ENCODE data around the gene SSBP3. TPM values are rescaled to one million over a fixed set of nuclear protein-coding genes. Genes with fewer than 3 reads are reported as not detected.

Gene SSBP3
- total and polyA plus RNA-seq, 2 experiments from 2014 or later, result 6.2 to 19.9 TPM

GRCh38 chr1:54199765-54200518 lies 206.3 kb downstream of the SSBP3 start, which contains the start of the genes CYB5RL and MRPL37:
TSS of gene CYB5RL (minus strand) at chr1:54200030. CDS start at chr1:54195616, 4,414 bp downstream.
TSS of gene MRPL37 (plus strand) at chr1:54200167. CDS start at chr1:54200244, 77 bp downstream.
- Histone ChIP-seq H3K9ac (peak within 1 kb of the TSS; percentile 93), H3K9me3 (ENCODE audit: low read depth) (no peaks in the 10 kb centered on the region), H3K79me2 (ENCODE audit: insufficient read depth) (peaks cover 52% of the 10 kb centered on the region), H4K20me1 (ENCODE audit: insufficient read depth) (no peaks in the 10 kb centered on the region), H3F3A (ENCODE audit: insufficient read depth) (no peaks in the 10 kb centered on the region), H3K27ac (peak within 1 kb of the TSS; percentile 49), H3K27me3 (replicated peaks; ENCODE audit: insufficient read depth) (no peaks in the 10 kb centered on the region), H2AFZ (peak within 1 kb of the TSS; percentile 90), H3K36me3 (ENCODE audit: low read depth) (no peaks in the 10 kb centered on the region; the same call in 1 of the 2 replicates), H3K4me2 (ENCODE audit: unreplicated experiment) (peak within 1 kb of the TSS; percentile 89), H3K9me2 (ENCODE audit: insufficient read depth) (no peaks in the 10 kb centered on the region), H3K4me1 (ENCODE audit: insufficient read depth) (peaks cover 11% of the 10 kb centered on the region), H3K4me3 (peak within 1 kb of the TSS; percentile 98)
- DNase-seq, result peak; percentile 96
- no peak for TF ChIP-seq EZH2phosphoT487 (IDR thresholded peaks at IDR 0.05; ENCODE audit: insufficient read depth, low read depth)
- TF ChIP-seq EZH2 (IDR thresholded peaks at IDR 0.05; ENCODE audit: insufficient read depth, poor library complexity, severe bottlenecking), result no peak
- in situ Hi-C loops (cut with MboI), result no loop called here
- 1% methylated on average over 50 to 51 of the region's 51 CpGs for WGBS, 2 experiments (ENCODE audit: low coverage in 1 of 2, low lambda C conversion rate in 2 of 2, missing lambda C conversion rate in 2 of 2)

GRCh38 chr1:54199151-54199764 lies 206.9 kb downstream of the SSBP3 start:
- no peaks in the 10 kb centered on the region for H4K20me1 ChIP-seq (ENCODE audit: insufficient read depth)
- peaks cover 11% of the 10 kb centered on the region for H3K4me1 ChIP-seq (ENCODE audit: insufficient read depth)
- in situ Hi-C loops (cut with MboI), result no loop called here
- H3K4me2 ChIP-seq (ENCODE audit: unreplicated experiment), result peak overlapping the region; percentile 89
- no peaks in the 10 kb centered on the region for H3F3A ChIP-seq (ENCODE audit: insufficient read depth)
- H3K9ac ChIP-seq, result peak overlapping the region; percentile 93
- peak overlapping the region; percentile 98 for H3K4me3 ChIP-seq
- no peaks in the 10 kb centered on the region for H3K27me3 ChIP-seq (replicated peaks; ENCODE audit: insufficient read depth)
- no peaks in the 10 kb centered on the region for H3K9me2 ChIP-seq (ENCODE audit: insufficient read depth)
- whole genome bisulfite sequencing, 2 experiments (ENCODE audit: low coverage in 1 of 2, low lambda C conversion rate in 2 of 2, missing lambda C conversion rate in 2 of 2), result 3 to 4% methylated on average over 17 of the region's 17 CpGs
- peak; percentile 51 for DNase-seq
- no peaks in the 10 kb centered on the region for H3K9me3 ChIP-seq (ENCODE audit: low read depth)
- H3K79me2 ChIP-seq (ENCODE audit: insufficient read depth), result peaks cover 45% of the 10 kb centered on the region
- no peaks in the 10 kb centered on the region for H3K36me3 ChIP-seq (ENCODE audit: low read depth)
- TF ChIP-seq EZH2 (IDR thresholded peaks at IDR 0.05; ENCODE audit: insufficient read depth, poor library complexity, severe bottlenecking) (no peak), EZH2phosphoT487 (IDR thresholded peaks at IDR 0.05; ENCODE audit: insufficient read depth, low read depth) (no peak)
- peak overlapping the region; percentile 90 for H2AFZ ChIP-seq
- H3K27ac ChIP-seq, result no peak overlapping the region

GRCh38 chr1:54193453-54193852 lies 212.7 kb downstream of the SSBP3 start:
- WGBS, 2 experiments (ENCODE audit: low coverage in 1 of 2, low lambda C conversion rate in 2 of 2, missing lambda C conversion rate in 2 of 2), result 84 to 86% methylated on average over 5 of the region's 5 CpGs
- TF ChIP-seq EZH2 (IDR thresholded peaks at IDR 0.05; ENCODE audit: insufficient read depth, poor library complexity, severe bottlenecking), result no peak
- no peak for TF ChIP-seq EZH2phosphoT487 (IDR thresholded peaks at IDR 0.05; ENCODE audit: insufficient read depth, low read depth)
- no peaks in the 10 kb centered on the region for H3F3A ChIP-seq (ENCODE audit: insufficient read depth)
- H3K79me2 ChIP-seq (ENCODE audit: insufficient read depth), result no peaks in the 10 kb centered on the region
- H3K9me3 ChIP-seq (ENCODE audit: low read depth), result no peaks in the 10 kb centered on the region
- H3K9me2 ChIP-seq (ENCODE audit: insufficient read depth), result no peaks in the 10 kb centered on the region
- H2AFZ ChIP-seq, result no peak overlapping the region
- H3K4me1 ChIP-seq (ENCODE audit: insufficient read depth), result no peaks in the 10 kb centered on the region
- no peak for DNase-seq
- no peak overlapping the region for H3K9ac ChIP-seq
- in situ Hi-C loops (cut with MboI), result no loop called here
- H3K36me3 ChIP-seq (ENCODE audit: low read depth), result no peaks in the 10 kb centered on the region
- H3K4me2 ChIP-seq (ENCODE audit: unreplicated experiment), result no peak overlapping the region
- H3K4me3 ChIP-seq, result no peak overlapping the region
- no peaks in the 10 kb centered on the region for H4K20me1 ChIP-seq (ENCODE audit: insufficient read depth)
- no peaks in the 10 kb centered on the region for H3K27me3 ChIP-seq (replicated peaks; ENCODE audit: insufficient read depth)
- no peak overlapping the region for H3K27ac ChIP-seq

GRCh38 chr1:54191525-54191924 lies 214.7 kb downstream of the SSBP3 start:
- no peak for TF ChIP-seq EZH2 (IDR thresholded peaks at IDR 0.05; ENCODE audit: insufficient read depth, poor library complexity, severe bottlenecking)
- TF ChIP-seq EZH2phosphoT487 (IDR thresholded peaks at IDR 0.05; ENCODE audit: insufficient read depth, low read depth), result no peak
- 100% methylated on average over 1 of the region's 1 CpG for WGBS, 2 experiments (ENCODE audit: low coverage in 1 of 2, low lambda C conversion rate in 2 of 2, missing lambda C conversion rate in 2 of 2)
- H3K9ac ChIP-seq, result no peak overlapping the region
- H4K20me1 ChIP-seq (ENCODE audit: insufficient read depth), result no peaks in the 10 kb centered on the region
- no peak overlapping the region for H3K4me2 ChIP-seq (ENCODE audit: unreplicated experiment)
- in situ Hi-C loops (cut with MboI), result no loop called here
- no peaks in the 10 kb centered on the region for H3K9me2 ChIP-seq (ENCODE audit: insufficient read depth)
- H3K4me1 ChIP-seq (ENCODE audit: insufficient read depth), result no peaks in the 10 kb centered on the region
- H3K27me3 ChIP-seq (replicated peaks; ENCODE audit: insufficient read depth), result no peaks in the 10 kb centered on the region
- H3K36me3 ChIP-seq (ENCODE audit: low read depth), result no peaks in the 10 kb centered on the region
- DNase-seq, result no peak
- no peaks in the 10 kb centered on the region for H3K79me2 ChIP-seq (ENCODE audit: insufficient read depth)
- H3F3A ChIP-seq (ENCODE audit: insufficient read depth), result no peaks in the 10 kb centered on the region
- no peak overlapping the region for H2AFZ ChIP-seq
- H3K4me3 ChIP-seq, result no peak overlapping the region
- H3K27ac ChIP-seq, result no peak overlapping the region
- H3K9me3 ChIP-seq (ENCODE audit: low read depth), result no peaks in the 10 kb centered on the region
